Testis (tissue), 3 donors: ENCODE data around the gene PRKAR2B. TPM values are rescaled to one million over a fixed set of nuclear protein-coding genes. Genes with fewer than 3 reads are reported as not detected.

ENCODE experiments used
- DNase-seq: peaks from one replicate; pipeline ENCODE4 v3.0.0-alpha.2; 2019
- H3K27ac ChIP-seq, 2 donors: fragments of 200-600 bp; sonication (generic); one replicate each; pipeline ENCODE4 v1.5.1; 2019
- H3K27me3 ChIP-seq: fragments of 200-600 bp; sonication (generic); one replicate; pipeline ENCODE4 v1.5.1; 2019
- H3K36me3 ChIP-seq: fragments of 200-600 bp; sonication (generic); one replicate; pipeline ENCODE4 v1.5.1; 2017; ENCODE audit warnings: low read depth; ENCODE audit errors: missing control alignments
- H3K4me1 ChIP-seq: fragments of 200-600 bp; sonication (generic); one replicate; pipeline ENCODE4 v1.5.1; 2019
- H3K4me3 ChIP-seq, 2 donors: fragments of 200-600 bp; sonication (generic); one replicate each; pipeline ENCODE4 v1.5.1; 2017 to 2019
- H3K9me3 ChIP-seq: fragments of 200-600 bp; sonication (generic); one replicate; pipeline ENCODE4 v1.5.1; 2017
- POLR2A ChIP-seq: fragments of 450-650 bp; IDR thresholded peaks from one replicate; pipeline ENCODE4 v1.6.1; 2017; ENCODE audit warnings: antibody characterized with exemption, mild to moderate bottlenecking, moderate library complexity
- WGBS, 2 donors: methylation state at CpG; one replicate each; pipeline ENCODE4 v1.1.5; 2018; 5-methylcytosine and 5-hydroxymethylcytosine counted together
- intact Hi-C: fragments of 100-400 bp; cut with DNase I; formaldehyde crosslinking; loops from one replicate; pipeline ENCODE4 v1.15.1; 2023; ENCODE audit warnings: low total_unique reads
- polyA plus RNA-seq: library from polyadenylated mRNA; stranded (reverse); fragments of 350-450 nt; fragmentation: Illumina TruSeq; extraction: RNeasy Lipid Tissue Mini Kit (QIAGEN cat#74804); gene quantifications from one replicate; pipeline ENCODE4 v1.2.3, GENCODE V29; 2014; ENCODE audit warnings: low read depth, low replicate concordance; ENCODE audit not compliant: insufficient read depth
- total RNA-seq, 2 donors: library from RNA; depleted of rRNA; stranded (reverse); fragments of >200 nt; gene quantifications; one replicate each; pipeline ENCODE4 v1.2.3, GENCODE V29; 2016
- TF ChIP-seq, protein P1 (sequence below), 3 experiments: fragments of 450-650 bp in 2 of 3; fragments of 200-600 bp in 1 of 3; sonication (generic) in 1 of 3; IDR thresholded peaks; one replicate each; pipeline ENCODE4 v1.5.1; 2016 to 2019; ENCODE audit warnings: antibody characterized with exemption in 3 of 3, mild to moderate bottlenecking in 2 of 3, moderate library complexity in 1 of 3

Gene PRKAR2B
- total and polyA plus RNA-seq, 3 donors from 2014 or later: 51.7 to 81.8 (median 66.3) TPM

DNA sequence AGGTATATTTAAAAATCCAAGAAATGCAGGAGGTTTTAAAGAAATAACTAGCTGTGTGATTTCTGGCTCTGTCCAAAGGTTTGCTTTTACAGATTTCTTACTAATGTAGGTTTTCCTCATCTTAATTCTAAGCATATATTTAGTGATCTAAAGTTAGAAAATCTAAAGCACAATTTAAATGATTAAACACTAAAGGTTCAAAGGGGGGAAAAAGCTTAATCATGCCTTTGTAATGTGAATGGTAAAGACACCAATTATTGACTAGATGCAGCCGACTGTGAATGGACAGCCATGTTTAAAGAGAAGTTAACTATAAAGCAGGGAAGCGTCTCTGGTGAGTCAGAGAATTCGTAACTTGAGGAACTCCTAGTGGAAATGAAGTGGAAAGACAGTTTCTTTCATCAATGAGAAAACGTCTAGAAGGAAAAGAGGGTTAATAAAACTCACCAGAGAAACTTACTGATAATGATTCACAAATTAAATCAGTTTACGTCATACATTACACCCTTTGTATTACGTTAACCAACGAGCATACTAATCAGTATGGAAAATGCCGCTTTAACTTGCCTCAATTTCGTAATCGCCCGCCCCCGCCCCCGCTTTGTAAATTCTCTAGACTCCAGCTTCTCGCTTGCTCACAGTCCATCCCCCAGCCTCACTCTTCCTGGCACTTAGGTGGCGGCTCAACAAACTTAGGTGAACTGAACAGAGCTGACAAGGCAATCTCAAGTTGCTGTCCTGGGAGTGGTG, 123.2 kb downstream of the PRKAR2B start:
- no peaks in the 10 kb centered on the region for H3K27me3 ChIP-seq
- WGBS, 2 donors: 0 to 1% methylated on average over 14 to 15 of the region's 15 CpGs
- TF ChIP-seq, protein P1, sequence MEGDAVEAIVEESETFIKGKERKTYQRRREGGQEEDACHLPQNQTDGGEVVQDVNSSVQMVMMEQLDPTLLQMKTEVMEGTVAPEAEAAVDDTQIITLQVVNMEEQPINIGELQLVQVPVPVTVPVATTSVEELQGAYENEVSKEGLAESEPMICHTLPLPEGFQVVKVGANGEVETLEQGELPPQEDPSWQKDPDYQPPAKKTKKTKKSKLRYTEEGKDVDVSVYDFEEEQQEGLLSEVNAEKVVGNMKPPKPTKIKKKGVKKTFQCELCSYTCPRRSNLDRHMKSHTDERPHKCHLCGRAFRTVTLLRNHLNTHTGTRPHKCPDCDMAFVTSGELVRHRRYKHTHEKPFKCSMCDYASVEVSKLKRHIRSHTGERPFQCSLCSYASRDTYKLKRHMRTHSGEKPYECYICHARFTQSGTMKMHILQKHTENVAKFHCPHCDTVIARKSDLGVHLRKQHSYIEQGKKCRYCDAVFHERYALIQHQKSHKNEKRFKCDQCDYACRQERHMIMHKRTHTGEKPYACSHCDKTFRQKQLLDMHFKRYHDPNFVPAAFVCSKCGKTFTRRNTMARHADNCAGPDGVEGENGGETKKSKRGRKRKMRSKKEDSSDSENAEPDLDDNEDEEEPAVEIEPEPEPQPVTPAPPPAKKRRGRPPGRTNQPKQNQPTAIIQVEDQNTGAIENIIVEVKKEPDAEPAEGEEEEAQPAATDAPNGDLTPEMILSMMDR (IDR thresholded peaks at IDR 0.05): peak in 2 of 3 experiments; percentile 41 to 58
- no peak for TF ChIP-seq POLR2A
- intact Hi-C loops: no loop called here
- peak overlapping the region; percentile 99 for H3K27ac ChIP-seq
- H3K9me3 ChIP-seq: no peaks in the 10 kb centered on the region
- no peaks in the 10 kb centered on the region for H3K36me3 ChIP-seq
- DNase-seq: peak; percentile 77
- peak overlapping the region; percentile 58 to 97 for H3K4me3 ChIP-seq
- peaks cover 11% of the 10 kb centered on the region for H3K4me1 ChIP-seq

GRCh38 chr7:107168233-107169119, 124.0 kb downstream of the PRKAR2B start, which contains the start of gene HBP1:
TSS of gene HBP1 (plus strand) at chr7:107169003. CDS start at chr7:107179894, 10,891 bp downstream.
- peak; percentile 99 for DNase-seq
- H3K9me3 ChIP-seq: no peaks in the 10 kb centered on the region
- H3K27me3 ChIP-seq: no peaks in the 10 kb centered on the region
- peak within 1 kb of the TSS; percentile 99 for H3K27ac ChIP-seq
- intact Hi-C loops: no loop called here
- 0% methylated on average over 43 to 44 of the region's 44 CpGs for WGBS, 2 donors
- peak; percentile 89 for TF ChIP-seq POLR2A
- TF ChIP-seq, protein P1 (IDR thresholded peaks at IDR 0.05): no peak
- no peaks in the 10 kb centered on the region for H3K36me3 ChIP-seq
- H3K4me1 ChIP-seq: peaks cover 16% of the 10 kb centered on the region
- peak within 1 kb of the TSS; percentile 97 to 98 for H3K4me3 ChIP-seq

DNA sequence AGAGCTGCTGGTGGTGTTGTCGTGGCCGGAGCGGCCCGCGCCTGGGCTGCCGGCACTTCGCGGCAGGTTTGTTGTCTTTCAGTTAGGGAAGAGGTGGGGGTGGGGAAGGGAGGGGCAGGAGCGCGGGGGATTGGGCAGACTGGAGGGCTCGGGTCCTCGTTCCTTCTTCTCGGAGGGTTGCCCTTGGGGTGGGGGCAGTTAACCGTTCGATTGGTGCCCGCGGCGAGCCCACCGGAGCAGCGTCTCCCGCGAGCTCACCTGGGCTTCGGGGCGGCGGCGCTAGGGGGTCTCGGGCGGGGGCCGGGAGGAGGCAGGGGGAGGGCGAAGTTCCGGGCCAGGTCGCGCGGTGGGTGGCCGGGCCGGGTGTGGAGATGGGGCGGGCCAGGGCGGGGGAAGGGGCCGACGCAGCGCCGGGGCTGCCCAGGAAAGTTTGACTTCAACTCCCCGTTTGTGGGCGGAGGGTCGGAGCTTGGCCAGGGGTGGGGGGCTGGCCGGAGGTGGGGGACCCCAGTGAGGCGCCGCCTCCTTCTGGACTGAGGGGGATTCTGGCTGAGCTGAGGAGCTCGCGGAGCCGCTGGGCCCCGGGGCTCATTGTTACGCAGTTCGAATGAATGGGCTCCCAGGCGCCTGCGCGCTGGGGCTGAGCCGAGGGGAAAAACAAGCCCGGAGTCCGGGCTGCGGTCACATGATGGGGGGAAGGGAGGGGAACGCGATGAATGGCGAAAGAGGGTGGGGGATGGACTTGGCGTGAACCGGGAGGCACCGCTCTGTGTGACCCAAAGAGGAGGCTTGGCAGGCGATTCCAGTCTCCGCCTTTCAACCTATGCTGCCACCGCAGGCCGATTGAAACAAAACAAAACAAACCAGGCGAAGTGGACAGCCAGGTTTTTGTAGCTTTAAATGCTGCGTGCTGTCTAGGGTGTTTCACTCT, 124.9 kb downstream of the PRKAR2B start:
- Histone ChIP-seq H3K36me3 (no peaks in the 10 kb centered on the region), H3K4me3 (peak overlapping the region; percentile 97 to 98), H3K4me1 (peaks cover 23% of the 10 kb centered on the region), H3K9me3 (no peaks in the 10 kb centered on the region), H3K27ac (peak overlapping the region; percentile 99), H3K27me3 (no peaks in the 10 kb centered on the region)
- 1% methylated on average over 16 to 58 of the region's 73 CpGs for WGBS, 2 donors
- no peak for TF ChIP-seq POLR2A
- TF ChIP-seq, protein P1 (IDR thresholded peaks at IDR 0.05): no peak
- peak; percentile 98 for DNase-seq
- intact Hi-C loops: no loop called here

DNA sequence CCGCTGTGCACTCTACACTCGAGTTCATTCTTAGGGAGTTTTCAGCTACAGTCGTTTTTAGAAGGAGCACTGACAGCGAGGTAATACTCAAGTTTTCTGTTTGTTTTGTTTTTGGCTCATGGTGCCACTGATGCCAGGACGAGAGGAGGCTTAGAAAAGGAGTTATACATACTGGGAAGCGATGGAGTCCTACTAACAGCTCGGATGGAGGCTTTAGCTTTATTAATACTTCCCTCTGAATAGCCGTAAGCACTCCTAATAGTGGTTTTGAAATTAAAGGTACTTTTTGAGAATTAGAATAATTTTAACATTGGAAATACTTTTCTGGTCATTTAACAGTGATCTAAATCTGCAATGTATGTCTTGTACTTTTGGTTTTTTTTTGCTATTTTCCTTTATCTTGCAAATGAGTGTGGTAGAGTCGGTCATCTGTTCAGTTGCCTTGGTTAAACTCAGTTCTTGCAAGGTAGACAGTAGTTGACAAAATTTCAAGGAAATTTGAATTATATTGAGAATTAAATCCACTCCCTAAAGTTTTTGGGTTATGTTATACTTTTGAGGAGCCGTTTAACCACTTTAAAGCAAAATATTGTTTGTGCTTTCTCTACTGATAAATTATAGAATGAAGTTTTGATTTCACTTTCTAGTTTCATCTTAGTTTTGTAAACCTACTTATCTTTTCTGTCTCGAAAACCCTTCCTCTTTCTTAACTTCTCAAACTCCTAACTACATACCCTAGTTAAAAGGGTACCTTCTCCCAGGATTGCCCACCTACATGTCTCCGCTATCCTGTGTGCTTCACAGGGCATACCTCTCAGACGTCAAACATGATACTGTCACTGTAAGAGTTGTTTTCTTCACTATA, 125.8 kb downstream of the PRKAR2B start:
- peak overlapping the region; percentile 99 for H3K27ac ChIP-seq
- TF ChIP-seq POLR2A: no peak
- TF ChIP-seq, protein P1 (IDR thresholded peaks at IDR 0.05): no peak
- no peak for DNase-seq
- H3K36me3 ChIP-seq: no peaks in the 10 kb centered on the region
- H3K27me3 ChIP-seq: no peaks in the 10 kb centered on the region
- intact Hi-C loops: no loop called here
- H3K4me1 ChIP-seq: peaks cover 25% of the 10 kb centered on the region
- WGBS, 2 donors: 7% methylated on average over 13 of the region's 13 CpGs
- H3K9me3 ChIP-seq: no peaks in the 10 kb centered on the region
- H3K4me3 ChIP-seq: peak overlapping the region; percentile 97 to 98
